GM13977 (cell line): ENCODE results near the gene CLUH.

Source experiments
- DNase-seq: peaks from one replicate; pipeline ENCODE4 v3.0.0; 2012; ENCODE audit warnings: low spot score
- in situ Hi-C: fragments of 300-500 bp; cut with MboI; formaldehyde crosslinking; loops from one replicate; pipeline ENCODE4 v1.12.0; 2022; ENCODE audit warnings: low sequenced_read_pairs, low pct_unique_long_range_greater_than_20kb, mixed read lengths, inconsistent platforms; ENCODE audit not compliant: unreplicated experiment
- TF ChIP-seq, protein P1 (sequence below): IDR thresholded peaks from 2 replicates; pipeline ENCODE4 v1.5.1; 2012; ENCODE audit warnings: mild to moderate bottlenecking, control low read depth; ENCODE audit not compliant: insufficient read depth; ENCODE audit errors: extremely low read depth, missing control alignments

Gene CLUH

DNA sequence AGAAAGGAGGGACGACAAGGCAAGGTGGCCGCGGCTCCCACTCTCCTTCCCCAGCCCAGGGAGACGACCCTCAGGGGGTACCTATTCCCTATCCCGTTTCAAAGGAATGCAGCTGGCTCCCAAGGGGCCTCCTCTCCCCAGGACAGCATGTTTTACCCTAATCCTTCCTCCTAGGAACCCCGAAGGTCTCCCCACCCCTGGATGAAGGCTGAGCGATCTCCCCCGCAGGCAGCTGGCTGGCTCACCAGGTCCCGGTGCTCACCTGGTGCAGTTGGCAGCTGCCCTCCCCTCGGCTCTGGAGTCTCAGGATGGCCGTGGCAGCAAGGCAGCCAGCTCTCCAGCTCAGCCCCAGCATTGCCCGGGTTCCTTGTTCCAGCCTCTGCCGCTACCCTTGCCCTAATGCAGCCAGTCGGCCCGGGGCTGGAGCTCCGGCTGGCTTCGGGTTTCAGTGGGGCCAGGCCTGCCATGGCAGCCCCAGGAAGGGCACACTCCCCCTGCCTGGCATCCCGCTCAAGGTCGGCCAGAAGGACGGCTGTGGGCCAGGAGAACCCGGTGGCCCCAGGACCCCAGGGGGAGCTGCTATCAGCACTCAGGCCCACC lies 4.6 kb downstream of the CLUH start:
- TF ChIP-seq, protein P1, sequence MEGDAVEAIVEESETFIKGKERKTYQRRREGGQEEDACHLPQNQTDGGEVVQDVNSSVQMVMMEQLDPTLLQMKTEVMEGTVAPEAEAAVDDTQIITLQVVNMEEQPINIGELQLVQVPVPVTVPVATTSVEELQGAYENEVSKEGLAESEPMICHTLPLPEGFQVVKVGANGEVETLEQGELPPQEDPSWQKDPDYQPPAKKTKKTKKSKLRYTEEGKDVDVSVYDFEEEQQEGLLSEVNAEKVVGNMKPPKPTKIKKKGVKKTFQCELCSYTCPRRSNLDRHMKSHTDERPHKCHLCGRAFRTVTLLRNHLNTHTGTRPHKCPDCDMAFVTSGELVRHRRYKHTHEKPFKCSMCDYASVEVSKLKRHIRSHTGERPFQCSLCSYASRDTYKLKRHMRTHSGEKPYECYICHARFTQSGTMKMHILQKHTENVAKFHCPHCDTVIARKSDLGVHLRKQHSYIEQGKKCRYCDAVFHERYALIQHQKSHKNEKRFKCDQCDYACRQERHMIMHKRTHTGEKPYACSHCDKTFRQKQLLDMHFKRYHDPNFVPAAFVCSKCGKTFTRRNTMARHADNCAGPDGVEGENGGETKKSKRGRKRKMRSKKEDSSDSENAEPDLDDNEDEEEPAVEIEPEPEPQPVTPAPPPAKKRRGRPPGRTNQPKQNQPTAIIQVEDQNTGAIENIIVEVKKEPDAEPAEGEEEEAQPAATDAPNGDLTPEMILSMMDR: no peak
- DNase-seq: no peak
- in situ Hi-C loops: no loop called here

DNA sequence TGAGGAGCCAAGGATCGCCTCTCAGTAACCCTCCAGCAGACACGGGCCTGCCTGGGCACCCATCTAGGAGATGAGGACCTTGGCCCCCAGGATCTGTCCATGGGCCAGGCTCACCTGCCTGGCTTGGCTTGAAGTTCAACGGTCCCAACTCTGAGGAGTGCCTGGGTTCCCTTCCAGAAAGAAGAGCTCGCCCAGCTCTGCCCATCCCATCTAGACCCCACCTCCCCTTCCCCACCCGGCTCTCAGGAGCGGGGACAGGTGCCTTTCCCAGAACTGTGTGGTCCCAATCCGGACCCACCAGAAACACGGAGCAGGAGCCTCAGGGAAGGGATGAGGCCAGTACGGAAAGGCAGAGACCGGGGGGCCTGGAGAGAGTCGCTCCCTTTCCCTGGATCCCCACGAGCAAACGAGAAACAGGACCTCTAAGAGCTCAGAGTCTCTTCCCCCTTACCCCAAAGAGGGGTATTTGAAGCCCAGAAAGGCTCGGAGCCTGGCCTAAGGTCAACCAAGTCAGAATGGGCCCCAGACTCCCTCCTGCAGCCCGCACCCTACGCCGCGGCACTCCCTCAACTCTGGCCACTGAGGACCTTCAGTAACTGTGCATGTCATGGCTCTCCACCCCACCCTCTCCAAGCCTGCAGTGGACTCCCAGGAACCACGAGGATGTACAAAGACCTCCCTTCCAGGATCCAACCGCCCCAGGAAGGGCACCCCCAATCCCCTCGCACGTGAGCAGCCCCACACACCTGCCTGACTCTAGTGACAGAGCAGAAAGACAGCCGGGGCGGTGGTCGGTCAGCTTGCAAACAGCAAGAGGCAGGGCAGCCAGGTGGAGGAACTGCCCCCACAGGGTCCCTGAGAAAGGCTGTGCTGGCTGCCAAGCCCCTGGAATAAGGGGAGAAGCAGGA lies 5.4 kb downstream of the CLUH start:
- TF ChIP-seq, protein P1: no peak
- DNase-seq: no peak
- in situ Hi-C loops: no loop called here

DNA sequence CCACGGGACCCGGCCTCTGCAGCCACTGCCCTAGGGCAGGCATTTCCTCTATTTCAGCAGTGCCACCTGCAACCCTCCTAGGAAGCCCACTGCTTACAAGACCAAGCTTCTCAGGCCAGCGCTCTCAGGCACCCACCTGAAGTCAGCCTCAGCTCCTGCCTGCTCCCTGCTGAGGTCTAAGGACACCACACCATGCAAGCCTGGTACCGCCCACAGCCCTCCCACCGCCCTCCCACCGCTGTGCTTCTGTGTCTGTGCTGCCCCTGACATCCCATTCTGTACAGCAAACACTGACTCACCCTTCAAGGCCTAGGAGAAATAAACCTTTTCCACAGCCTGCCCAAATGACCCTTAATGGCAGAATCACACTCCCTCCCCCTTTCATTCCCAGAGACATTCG lies 6.3 kb downstream of the CLUH start:
- no peak for DNase-seq

DNA sequence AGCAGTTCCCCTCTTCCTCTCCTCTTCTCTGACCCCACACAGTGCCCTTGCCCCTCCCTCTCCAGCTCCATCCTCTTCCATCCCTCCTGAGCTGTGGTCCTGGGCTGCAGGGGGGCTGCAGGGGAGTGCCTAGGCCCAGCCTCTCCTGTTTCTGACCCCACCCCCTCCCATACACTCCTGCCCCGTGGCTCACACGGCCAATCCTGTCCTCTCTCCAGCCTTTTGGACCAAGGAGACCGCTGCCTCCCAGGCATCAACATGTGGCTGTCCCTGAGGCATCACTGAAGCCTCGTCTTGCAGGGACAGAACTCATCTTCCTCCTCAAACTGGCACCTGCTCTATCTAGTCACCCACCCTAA lies 6.7 kb downstream of the CLUH start:
- TF ChIP-seq, protein P1: no peak
- no peak for DNase-seq
- in situ Hi-C loops: no loop called here

More for the DNA sequence above, 6.3 kb downstream of the CLUH start:
- TF ChIP-seq, protein P1: no peak
- in situ Hi-C loops: no loop called here

DNA sequence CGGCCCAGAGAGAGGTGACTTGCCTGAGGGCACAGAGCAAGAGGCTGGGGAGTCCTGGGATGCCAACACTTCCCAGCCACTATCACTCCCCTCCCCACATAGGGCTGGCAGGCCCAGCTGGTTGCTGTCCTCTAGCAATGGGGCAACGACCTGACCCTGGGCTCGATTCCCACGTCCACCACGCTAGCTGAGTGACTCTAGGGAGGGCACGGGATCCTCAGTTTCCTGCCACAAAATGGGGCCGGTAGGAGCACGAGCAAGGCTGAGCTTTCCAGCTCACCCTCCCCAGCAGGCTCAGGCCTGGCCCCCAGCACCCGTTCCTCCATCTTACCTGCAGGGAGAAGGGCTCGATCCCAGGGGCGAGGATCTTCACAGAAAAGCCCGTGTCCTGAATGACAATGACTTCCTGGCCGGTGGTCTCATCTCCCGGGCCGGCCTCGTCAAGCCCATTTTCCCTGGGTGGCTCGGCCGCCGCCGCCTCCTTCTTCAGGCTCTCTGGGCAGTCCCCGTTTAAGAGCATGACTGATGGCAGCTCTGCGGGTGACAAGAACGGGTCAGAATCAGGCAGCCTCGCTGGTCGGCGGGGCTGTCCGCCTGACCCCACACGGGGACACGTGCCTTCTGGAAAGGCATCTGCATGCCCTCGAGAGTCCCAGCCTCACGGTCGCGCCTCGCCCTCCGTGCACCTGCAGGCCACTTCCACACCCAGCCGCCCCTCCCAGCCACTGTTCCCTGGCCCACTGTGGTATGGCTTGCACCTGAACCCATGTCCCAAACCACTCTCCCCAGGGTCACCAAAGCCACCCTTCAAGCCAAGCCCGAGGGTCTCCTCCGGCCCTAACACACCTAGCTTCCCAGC lies 7.3 kb downstream of the CLUH start:
- in situ Hi-C loops: no loop called here
- DNase-seq: no peak
- TF ChIP-seq, protein P1: no peak

DNA sequence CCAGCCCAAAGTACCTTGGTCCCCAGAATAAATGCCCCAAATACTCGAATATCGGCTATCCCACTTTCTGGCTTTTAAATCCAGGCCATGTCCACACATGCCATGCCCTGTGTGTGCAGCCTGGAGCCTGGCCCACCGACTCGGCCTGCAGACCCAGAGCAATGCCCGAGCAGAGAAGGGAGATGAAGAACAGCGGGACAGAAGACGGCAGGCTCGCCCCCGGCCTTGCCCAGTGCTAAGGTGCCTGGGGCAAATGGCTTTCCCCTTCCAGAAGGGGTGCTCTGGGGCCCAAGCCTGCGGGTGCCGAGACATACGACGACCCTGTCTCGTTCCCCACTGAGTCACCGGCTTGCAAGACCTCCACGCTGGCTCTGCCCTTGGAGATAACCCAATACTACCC lies 8.0 kb downstream of the CLUH start:
- peak; percentile 17 for DNase-seq
- in situ Hi-C loops: no loop called here
- TF ChIP-seq, protein P1: no peak
